Bone marrow (tissue), 2 donors: ENCODE data around the gene SFXN5.

Experiments used
- DNase-seq, 2 donors: peaks; one replicate each; lab custom pipeline; 2025; lab: John Stamatoyannopoulos, UW

SFXN5 gene

GRCh38 chr2:72940786-72941185 lies 130.7 kb downstream of the SFXN5 start:
- no peak for DNase-seq

DNA sequence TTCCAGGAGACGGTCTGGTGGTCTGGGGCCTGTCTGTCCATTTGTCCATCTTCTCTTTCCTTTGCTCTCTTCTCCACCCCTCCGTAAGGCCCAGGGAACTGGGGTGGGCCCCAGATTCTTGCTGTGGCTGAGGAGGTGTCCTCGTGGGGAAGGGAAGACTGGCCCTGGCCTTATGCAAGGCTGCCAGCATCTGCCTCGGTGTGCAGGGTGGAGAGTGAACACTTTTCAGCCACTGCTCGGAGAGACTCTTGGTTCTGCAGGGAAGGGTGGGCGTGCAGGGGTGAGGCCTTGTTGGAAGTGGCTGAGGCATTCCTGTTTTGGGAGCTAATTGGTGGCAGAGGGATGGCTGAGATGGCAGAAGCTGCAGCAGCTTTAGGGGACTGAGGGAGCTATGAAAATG lies 131.2 kb downstream of the SFXN5 start:
- DNase-seq: no peak

GRCh38 chr2:72938455-72938854 lies 133.1 kb downstream of the SFXN5 start:
- no peak for DNase-seq

GRCh38 chr2:72937356-72937669 lies 134.2 kb downstream of the SFXN5 start:
- no peak for DNase-seq

DNA sequence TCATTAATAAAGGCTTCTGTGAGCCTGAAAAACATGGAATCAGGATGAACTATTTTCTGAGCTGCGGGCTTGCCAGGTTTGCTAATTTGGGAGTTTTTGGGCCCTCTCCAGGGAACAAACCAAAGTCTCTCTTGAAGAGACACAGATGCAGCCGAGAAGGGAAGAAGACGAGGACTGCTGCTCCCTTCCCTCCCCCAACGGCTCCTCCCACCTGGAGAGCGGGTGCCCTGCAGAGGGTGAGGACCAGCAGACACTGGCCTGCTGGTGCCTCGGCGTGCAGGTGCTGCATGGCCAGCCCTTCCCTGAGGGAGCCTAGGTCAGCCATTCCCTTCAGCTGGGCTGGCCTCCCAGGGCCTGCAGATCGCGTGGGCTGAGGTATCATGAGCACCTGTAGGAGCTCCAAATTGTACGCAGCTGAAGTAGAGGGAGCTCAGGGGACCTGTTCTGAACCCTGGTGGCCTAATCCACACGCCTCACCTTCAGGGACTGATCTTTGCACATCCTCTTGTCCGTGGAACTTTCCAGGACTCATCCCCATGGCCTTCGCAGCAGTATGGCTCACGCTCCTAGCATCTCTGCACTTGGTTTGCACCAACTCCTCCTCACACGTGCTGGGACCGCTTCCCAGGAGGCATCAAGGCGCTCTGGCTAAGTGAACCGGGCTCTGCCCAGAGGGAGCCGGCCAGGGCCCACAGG lies 134.7 kb downstream of the SFXN5 start:
- DNase-seq: no peak

DNA sequence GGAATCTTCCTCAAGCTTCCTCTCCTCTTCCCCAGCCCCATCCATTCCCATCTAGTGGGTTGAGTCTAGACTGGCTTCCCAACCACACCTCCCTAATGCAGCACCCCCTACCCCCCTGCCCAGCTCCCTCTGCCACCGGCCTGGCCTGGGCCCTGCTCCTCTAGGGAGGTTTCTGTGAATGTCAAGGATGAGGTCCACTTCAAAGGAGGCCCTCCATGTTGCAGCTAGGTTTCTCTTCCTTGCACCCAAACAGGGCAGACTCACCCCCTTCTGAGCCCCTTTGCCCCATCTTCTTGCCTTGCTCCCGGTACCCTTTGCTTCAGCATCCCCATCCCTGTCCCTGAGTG lies 135.9 kb downstream of the SFXN5 start:
- DNase-seq: no peak

- DNase-seq: no peak
These were observed 136.6 kb downstream of the SFXN5 start for GRCh38 chr2:72934683-72935610.

GRCh38 chr2:72933646-72934151 lies 137.8 kb downstream of the SFXN5 start:
- no peak for DNase-seq

GRCh38 chr2:72933207-72933606 lies 138.3 kb downstream of the SFXN5 start:
- DNase-seq: no peak

- no peak for DNase-seq
These were observed 138.7 kb downstream of the SFXN5 start for GRCh38 chr2:72932805-72933204.

DNA sequence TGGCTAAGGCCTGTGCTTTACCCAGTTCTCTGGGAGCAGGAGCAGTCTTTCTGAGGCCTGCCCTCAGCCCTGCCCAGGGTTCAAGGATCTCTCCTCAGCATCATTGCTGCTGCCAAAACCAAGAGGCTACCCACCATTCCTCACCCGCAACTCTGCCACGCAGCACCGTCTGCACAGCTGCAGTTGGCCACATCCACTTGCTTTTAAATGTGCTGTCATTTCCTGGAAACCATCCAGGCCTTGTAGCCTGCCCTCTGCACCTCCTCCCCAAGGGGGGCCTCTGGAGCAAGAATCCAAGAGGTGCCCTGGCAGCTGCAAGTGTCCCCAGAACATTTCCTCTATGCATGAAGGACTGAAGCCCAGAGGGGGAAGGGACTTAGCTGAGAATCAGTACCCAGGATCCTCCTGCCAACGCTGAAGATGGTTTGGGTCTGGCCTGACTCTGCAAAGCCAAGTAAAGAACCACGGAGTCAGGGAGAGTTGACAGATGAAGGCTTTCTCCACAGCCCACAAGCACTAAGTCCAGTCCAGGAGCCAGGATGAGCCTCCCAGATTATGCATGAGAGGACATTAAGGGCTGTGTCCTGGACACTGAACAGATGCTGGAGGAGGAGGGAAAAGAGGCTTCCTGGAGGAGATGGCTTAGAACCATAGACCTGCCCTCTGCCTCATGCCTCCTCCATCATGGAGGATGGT lies 139.3 kb downstream of the SFXN5 start:
- no peak for DNase-seq

- no peak for DNase-seq
These were observed 140.1 kb downstream of the SFXN5 start for GRCh38 chr2:72931280-72931910.

GRCh38 chr2:72929010-72929409 lies 142.5 kb downstream of the SFXN5 start:
- no peak for DNase-seq

- DNase-seq: no peak
These were observed 143.6 kb downstream of the SFXN5 start for GRCh38 chr2:72927619-72928550.

DNA sequence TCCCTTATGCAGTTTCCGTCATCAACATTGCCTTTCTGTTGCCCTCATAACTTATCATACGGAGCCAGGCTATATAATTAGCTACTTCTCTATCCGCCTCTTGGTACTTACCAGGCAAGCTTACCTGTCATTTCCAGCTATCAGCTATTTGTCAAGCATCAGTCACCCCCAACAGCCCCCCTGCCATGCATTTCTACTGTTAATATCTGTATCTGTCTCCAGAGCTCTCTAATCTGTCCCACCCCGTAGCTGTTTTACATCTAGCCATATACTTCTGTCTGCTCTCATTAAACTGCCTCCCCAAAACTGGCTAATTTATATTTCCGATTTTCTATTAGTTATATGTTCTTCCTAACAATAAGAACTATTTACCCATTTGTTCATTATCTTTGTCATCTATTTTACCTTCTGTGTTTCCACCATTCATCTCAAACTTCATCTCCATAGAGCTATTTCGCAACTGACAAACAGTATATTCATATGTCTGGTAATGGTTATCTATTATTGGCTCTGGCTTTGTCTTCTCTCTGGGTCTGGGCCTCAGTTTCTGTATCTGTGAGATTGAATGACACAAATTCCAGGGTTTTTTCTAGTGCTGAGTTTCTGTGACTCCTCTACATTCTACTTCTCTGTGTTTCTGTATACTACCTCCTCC lies 144.6 kb downstream of the SFXN5 start:
- no peak for DNase-seq

DNA sequence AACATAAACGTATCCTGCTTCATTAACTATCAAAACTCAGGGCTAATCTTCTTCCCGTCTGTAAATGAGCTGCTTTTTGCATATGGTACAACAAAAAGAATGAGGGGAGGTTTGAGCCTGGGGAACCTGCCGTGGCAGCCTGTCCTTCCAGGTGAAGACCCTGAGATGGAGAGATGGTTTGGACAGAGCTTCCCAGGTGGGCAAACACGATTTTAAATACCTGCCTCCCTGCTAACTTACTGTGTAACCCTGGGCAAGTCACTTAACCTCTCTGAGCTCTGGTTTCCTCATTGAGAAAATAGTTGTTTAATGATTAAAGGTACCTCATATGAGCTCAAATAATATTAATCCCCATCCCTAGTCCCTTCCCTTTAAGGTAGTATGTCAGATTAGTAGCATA lies 145.1 kb downstream of the SFXN5 start:
- no peak for DNase-seq

DNA sequence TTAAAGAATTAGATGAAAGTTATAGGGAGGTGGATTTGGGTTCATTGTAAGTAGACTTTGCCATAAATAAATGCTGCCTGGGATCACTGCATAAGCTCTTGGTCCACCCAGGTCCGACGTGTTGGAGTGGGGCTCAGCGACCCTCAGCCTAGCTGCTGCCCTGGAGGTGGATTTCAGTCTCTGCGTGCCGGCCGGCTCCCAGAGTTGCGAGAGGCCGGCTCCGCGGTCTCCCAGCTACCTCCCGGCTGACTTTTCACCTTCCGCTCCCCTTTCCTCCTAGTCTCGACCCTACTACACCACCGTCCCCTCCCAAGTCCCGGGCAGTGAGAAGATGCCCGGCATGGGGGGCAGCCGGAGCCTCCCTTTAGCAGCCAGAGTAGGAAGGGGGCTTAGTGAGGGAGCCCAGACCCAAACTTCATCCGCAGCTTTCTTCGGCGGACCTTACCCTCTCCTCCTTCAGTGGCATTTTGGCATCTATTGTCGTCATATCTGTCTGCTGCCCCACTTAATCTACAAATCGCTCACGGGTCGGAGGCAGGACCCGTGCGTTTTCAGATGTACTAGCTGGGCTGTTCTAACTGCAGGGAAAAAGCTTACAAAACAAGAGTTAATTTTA lies 146.1 kb downstream of the SFXN5 start:
- DNase-seq: no peak

DNA sequence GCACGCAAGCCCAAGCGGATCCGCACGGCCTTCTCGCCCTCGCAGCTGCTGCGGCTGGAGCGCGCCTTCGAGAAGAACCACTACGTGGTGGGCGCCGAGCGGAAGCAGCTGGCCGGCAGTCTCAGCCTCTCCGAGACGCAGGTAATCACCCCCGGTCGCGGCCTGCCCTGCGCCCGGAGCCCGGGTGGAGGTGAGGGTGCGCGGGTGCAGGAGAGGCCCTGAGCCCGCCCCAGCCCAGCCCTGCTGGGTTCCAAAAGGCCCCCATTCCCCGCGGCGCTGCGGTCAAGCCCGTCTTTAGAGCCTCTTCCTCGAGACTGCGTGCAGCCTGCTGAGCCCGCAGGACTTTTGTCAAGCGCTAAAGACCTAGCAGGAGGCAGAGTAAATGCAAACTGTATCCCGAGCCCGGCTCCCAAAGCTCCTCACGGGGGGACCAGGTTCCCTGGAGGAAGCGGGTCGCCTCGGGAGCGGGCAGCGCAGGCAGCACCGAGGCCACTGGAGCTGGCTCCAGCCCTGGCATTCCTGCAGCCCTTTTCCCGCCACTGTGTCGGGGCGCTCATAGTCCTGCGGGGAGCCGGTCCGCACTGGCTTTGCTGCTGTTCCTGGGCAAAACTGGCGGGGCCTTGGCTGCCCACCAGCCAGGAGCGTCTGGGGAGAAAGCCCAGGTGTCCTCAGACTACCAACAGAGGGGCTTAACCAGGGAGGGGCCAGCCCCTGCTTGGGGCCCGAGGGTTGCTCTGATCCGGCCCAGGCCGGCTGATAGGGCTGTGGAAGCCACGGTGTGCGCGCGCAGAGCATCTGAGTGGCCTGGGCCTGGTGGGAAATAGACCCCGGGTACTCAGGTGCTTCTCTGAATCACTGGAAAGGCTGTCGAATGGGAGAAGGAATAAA lies 146.9 kb downstream of the SFXN5 start:
- DNase-seq: no peak

- no peak for DNase-seq
These were observed 147.6 kb downstream of the SFXN5 start for GRCh38 chr2:72923833-72924352.
